GM18861 (cell line): ENCODE data around the gene EML6.
A peak's percentile ranks its signal among the peaks of the same experiment; 100 is the strongest.

ENCODE experiments used
- ATAC-seq: cut with Tn5 transposase; IDR thresholded peaks from one replicate; pipeline ENCODE4 v1.9.1; 2021; ENCODE audit not compliant: unreplicated experiment

Gene EML6

DNA sequence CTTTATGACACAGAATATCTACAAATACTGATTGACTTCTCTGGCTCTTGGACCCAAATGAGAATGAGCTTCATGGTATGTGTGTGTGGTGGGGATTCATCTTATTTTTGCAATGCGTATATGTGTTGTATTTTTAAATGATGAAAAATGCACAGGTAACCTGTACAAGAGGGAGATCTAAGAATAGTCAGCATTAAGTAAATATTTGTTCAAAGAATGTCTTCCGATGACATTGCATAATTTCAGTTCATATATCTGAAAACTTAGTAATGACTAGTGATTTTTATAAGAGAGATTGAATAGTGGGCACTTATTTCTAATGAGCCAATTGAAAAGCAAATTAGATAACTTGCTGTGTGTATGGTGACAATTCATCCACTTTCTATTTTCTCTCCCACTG is 66.4 kb downstream of the EML6 start:
- ATAC-seq: no peak

DNA sequence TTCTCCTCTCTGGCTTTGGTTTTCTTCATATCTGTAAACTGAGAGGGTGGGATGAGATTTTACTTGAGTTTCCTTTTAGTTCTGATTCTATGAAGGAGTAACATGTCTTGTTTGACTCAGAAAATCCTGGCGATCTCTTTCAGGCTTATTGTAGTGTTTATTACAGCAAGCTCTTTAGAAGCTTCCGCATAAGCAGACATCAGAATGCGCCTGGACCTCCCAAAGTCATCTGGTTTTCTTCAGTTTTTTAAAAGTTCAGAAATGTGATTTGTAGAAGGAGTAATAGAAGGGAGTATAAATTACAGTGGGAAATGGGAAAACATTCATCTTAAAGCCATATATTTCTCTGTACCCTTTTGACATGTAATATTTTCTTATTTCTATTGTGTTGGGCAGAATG is 68.4 kb downstream of the EML6 start:
- ATAC-seq: no peak

DNA sequence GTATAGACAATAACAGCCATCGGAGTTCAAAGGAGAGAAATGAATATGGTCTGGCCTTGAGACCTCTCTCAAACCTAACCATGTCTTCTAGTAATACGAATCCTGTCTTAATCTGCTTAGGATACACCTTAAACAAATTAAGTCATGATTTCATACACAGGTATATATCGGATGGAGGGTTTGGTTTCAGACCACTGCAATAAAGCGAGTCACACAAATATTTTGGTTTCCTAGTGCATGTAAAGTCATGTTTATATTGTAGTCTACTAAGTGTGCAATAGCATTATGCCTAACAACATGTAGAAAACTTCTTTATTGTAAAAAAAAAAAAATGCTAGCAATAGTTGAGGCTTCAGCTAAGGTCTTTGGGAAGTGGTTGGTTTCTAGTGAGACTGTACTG is 73.8 kb downstream of the EML6 start:
- no peak for ATAC-seq

DNA sequence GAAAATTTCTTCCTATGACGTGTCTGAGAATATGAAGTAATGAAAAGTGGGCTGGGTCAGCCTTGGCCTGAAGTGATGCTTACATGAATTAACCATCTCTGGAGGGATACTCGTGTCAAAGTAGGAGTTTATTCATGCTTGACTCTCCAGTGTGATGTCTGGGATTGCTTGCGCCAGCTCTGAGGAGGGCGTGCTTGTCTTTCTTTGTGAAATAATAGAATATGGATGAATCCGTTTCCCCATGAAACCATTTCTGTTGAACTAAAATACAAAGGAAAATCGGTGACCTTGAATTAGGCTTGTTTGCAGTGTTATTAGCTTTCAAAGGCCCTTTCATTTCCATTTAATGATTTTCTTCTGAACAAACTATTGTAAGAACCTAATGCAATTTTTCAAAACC is 77.9 kb downstream of the EML6 start:
- no peak for ATAC-seq

DNA sequence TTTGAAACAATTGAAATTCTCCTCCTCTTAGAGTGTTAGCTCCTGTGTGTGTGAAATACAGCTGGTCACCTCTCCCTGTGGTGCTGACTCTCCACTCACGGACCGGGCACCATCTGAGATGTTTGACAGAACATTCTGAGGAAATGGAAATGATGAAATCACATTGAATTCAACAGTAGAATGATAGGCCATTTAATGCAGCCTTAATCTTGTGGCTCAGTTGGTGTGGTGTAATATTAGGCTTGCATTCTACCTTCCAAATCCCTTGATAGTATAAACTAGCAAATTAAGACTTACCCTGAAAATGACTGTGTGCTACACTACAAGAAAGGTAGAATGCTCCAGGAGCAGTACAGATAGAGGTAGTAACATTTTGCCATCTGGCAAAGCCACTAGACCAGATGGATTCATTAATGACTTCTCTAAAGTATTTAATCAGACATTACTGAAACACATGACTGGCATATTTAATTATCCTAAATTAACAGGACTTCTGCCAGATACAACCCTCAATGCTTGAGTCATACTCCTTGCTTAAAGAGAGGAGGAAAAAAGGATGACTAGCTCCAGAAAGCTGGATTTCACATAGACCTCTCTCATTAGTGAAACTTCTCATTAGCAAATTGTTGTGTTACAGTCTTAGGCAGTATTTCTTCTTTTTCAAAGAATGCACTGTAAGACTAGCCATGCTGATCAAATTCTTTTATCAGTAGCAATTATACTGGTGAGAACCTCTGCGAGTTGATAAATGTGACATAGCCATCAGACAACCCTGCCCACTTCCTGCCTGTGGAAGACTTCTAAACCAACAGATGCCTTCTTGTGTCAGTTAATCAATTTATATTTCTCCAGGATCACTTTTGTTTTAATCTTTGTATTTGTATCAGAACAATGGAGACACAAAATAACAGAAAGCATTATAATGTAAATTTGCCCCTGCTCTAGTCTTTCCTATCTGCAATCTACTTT is 80.6 kb downstream of the EML6 start:
- no peak for ATAC-seq

DNA sequence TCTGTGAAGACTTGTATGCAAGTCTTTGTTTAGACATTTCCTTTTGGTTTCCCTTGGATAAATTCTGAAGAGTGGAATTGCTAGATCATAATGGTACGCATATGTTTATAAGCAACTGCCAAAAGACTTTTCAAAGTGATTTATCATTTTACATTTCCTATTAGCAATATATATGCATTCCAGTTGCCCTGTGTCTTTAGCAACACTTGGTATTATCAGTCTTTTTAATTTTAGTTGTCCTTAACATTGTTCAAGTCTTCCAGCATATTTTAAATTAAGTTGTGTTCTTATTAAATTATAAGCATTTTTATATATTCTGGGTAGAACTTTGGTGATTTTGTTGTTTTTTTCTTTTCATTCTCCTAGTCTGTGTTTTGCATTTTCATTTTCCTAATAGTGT is 81.8 kb downstream of the EML6 start:
- ATAC-seq: no peak

DNA sequence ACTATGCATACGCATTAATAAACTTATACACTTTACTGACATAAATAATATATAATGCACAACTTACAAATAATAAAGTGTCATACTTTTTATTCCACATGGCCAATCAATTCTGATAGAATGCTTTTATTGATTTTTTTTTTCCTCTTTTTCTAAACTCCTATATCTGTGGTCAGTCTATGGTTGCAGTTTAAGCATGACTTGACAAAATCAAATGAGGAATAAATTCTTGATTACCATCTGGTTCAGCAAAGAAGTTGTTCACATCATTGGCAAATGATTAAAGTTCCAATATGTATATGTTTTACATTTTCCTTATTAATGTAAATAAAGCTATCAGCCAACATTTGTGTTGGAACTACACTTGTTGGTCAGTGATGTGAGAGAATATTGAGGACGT is 83.5 kb downstream of the EML6 start:
- no peak for ATAC-seq

DNA sequence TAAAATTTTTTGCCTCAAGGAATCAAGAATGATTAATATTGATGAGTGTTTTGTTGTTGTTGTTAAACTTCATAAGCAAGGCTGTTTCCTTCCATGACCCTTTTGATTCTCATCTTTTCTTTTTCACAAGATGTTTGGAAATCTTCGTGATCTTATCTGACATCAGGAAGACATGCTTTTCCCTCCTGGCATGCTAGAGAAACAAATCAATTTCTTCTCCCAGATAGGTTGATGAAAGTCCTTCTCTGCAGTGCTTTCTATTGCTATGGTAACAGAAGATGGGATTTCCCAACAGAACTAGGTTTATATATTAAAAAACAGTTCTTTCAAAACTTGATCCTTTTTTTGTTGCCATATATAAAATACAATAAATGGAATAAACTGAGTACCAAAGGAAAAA is 85.2 kb downstream of the EML6 start:
- ATAC-seq: no peak

DNA sequence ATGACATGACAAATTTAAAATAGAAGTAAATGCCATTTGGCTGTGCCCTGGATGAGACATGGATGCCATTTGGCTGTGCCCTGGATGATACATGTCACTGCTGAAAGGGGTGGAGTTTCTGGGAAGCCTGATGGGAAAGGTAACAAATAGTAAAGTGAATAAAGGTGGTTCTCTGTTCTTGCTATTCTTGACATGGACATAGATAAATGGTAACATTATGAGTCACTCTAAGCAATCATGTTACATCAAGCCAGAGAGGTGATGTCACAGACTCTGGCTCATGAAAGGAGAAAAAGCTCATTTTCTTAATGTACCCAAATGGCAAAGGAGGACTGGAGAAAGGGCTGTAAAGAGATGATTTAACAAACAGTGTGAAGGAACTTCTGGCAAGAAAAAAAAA is 86.4 kb downstream of the EML6 start:
- no peak for ATAC-seq

DNA sequence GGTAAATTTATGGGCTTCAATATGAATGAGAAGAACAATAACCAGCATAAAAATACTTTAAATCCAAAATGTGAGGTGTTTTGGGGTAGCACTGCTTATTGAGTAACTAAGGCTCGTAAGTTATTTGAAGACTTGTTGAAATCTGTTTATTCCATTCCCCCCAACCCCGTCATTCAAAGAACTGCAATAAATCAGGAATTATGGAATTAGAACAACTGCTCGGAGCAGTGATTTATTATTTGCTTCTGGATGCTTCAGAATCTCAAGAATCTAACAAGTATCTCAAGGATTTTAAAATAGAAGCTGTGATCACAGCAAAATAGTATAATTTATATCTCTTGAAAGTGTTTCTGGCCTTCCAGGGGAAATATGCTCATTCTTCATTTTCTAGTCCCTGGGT is 86.8 kb downstream of the EML6 start:
- ATAC-seq: no peak

DNA sequence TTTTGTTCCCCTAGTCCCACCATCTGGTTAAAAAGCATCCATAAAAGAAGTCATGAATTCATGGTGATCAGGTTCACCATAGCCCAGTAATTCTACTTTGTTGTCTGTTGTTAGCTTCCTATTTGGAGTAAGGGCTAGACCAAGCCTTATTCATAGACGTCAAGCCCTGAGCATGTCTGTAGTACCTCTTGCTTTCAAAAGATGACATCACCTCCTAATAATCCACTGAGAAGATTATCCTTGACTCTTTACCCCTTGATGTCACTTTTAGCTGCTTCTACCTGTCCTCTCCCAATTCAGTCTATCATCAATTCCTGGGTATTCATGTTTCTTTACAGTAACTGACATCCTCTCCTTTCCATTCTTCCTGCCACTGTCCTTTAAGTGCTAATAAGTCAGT is 90.1 kb downstream of the EML6 start:
- ATAC-seq: no peak

DNA sequence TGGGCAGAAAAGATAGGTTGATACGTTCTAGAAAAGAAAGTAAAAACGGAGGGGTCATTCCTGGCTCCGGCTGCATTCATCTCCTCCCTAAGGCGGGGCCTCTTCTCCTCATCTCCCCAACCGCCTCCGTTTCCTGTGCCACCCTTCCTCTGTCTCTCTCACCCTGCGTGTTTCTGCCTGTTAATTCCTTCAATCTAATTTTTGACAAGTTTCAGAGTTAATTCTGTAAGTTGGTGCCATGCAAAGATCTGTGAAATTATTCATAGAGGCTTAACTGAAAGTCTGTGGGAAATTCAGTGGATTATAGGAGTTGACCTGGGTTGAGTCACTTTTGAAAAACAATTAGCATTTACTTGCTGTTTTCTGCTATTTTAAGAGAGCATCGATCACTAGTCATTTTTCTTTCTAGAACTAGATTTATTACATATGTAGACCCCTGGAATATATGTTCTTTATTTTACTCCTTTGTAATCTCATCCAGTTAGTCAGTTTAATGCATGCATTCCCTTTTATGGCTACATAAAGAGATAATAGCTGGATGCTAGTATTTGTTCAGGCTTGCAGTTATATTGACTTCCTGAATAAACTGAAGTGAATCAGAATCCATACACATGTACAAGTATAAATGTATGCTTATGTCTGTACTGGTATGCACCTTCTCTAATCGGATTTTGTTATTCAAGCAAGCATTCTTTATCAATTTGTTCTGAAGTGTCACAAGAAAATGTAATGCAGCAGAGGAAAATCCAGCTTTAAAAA is 91.1 kb downstream of the EML6 start:
- ATAC-seq: no peak

DNA sequence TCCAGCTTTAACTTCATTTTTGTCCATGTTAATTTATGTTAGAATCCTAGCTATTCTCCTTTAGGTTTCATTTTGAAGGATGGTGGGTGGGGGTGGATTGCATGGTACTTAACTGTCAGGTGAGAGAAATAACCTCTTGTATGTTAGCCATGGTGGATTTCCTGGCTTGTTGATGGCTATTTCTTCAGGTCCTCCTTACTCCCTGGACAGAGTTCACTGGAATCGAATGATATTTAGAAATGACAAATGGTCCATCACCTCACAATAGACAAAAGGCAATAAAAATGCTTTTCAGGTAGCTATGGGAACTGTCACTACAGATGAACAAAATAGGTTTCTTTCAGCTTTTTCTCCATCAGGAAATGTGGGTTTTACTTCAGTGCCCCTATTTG is 91.7 kb downstream of the EML6 start:
- ATAC-seq: no peak

DNA sequence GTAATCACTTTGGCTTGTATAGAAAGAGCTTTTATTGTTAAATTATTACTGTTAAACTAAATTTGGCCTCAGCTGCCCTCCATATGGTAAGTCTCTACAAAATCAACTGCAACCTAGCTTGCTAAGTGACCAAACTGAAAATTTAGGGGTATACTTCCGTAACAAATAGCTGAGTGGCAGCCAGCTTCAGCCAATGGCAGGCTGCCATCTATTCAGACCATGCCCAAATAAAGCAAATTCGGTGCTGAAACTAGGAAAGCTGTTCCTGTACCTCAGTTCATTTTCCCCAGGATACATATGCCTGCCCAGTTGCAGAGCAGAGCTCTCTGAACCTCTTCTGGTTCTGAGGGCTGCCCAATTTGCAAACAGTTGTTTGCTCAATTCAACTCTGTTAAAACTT is 94.8 kb downstream of the EML6 start:
- no peak for ATAC-seq

DNA sequence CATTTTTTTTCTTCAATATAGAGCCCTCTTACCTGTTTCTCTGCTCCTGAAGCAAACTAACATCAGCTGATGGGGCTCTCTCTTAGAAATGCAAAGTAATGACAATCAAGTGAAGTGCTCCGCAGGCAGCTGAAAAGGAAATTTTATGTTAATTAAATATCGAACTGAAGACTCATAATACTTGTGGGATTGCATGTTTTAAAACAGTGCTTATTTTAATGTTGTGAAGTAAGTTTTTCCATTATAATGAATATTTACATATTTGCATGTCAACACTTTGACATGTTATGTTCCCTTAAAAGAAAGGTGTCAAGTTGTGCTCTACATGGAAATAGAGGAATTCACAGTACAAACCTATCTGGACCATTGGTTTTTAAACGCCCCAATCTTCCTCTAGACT is 97.1 kb downstream of the EML6 start:
- ATAC-seq: no peak

DNA sequence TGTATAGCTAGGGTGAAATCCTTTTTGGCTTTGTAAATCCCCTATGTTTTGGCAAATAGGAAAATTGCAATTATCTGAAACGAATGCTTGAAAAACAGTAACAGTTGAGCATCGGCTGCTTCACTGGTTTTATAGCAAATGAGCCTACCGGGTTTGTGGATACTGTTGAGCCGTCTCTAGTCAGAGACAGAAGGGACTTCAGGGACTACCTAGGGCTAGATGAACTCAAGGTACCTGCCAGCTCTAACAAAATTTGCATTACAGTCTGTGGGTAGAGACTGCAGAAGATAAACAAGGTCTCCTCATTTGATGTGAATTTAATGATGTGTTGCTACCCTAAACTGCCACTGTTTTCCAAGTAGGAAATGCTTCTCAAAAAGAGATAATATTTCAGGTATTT is 101.1 kb downstream of the EML6 start:
- no peak for ATAC-seq

DNA sequence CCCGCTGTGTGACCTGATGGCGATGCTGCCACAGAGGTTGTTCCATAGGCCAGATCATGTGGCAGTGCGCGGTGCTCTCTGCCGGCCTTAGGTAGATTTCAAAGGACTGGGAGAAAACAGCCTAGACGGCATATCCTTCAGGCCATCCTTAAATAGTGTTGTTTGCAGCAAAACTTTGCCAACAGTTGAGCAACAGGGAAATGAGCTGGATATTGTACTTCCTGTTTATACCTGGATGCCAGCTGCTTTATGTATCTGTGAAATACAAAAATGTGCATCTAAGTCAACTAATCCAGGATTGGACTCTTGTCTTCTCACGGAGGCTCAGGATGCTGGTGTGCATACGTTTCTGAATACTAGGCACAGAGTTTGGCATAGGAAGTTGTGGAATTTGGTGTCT is 107.1 kb downstream of the EML6 start:
- ATAC-seq: no peak

DNA sequence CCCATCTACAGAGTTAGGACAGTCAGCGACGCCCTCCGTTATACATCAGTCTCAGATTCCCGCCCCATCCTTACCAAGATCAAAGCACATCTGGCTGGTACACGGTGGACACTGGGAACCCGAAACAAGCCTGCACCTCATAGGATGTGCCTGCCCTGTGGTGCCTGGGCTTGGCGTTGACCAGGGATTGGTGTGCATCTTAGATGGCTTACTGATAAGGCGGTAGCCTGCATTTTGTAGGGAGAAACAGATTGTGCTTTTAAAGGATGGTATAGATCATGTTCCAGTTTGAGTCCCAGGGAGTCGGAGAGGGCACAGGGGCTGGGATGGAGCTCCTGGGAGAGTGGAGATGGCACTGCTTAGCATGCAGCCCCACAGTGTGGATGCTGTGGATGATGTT is 108.0 kb downstream of the EML6 start:
- ATAC-seq: no peak

DNA sequence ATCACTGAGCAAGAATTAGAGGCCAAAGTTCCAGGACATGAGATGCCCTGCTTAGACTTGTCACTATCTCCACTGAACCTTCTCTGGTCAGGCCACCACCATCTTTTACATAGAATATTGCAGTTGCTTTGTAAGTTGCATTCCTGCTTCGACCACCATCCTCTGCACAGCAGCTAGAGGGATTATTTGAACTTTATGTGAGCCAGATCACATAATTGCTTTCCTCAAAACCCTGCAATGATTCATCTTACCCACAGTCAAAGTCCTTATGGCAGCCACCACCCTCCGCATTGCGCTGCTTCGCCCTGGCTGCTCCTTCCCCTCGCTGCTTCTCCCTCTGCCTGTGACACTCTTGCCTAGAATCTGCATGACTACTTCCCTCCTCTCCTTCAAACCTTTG is 111.3 kb downstream of the EML6 start:
- ATAC-seq: no peak

DNA sequence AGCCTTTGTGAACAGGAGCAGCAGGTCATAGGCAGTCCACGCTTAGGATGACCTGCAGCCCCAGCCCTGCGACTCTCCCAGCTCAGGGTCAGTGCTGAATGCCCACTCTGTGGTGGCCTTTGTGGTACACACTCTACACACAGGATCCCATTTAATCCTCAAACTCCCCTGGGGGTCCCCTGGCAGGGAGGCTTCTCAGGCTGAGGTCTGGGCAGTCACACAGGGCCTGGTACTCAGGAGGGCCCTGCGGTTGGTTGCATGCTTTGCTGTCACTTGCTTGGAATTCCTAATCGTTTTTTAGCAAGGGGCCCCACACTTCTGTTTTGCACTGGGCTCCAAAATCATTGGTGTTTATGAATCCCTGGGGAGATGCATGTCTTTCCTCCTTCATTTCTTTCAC is 113.0 kb downstream of the EML6 start:
- no peak for ATAC-seq

DNA sequence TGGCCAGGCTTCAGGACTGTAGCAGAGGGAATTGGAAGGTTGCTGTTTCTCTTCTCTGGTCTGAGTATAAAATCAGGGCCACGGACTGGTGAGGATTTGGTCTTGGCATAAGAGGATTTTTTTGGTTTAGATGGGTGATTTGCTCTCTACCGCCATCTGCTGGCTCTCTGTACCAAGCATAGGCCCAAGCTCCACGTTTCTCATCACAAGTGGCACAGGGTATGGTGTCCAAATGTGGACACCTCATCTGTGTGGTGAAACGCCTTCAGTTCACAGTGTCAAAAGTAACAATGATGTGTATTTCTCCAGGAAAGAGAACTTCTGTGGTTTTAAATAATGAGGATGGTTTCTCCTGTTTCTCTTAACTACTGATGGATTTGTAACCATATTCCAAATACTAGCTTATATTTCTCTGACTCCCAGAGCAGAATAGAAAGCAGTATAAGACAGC is 115.1 kb downstream of the EML6 start:
- peak; percentile 70 for ATAC-seq
